RPMI7951 (cell line): ENCODE results near the gene TTC12. TPM values are rescaled to one million over a fixed set of nuclear protein-coding genes. Genes with fewer than 3 reads are reported as not detected.

ENCODE experiments used
- DNase-seq: peaks from one replicate; pipeline ENCODE4 v3.0.0-alpha.2; 2012; ENCODE audit warnings: low read depth
- total RNA-seq: library from RNA; depleted of rRNA; stranded (reverse); fragments of >200 nt; shearing (Covaris generic); gene quantifications from 2 replicates; pipeline ENCODE4 v1.2.3, GENCODE V29; 2014

The TTC12 gene
- total RNA-seq, 1 experiment from 2014 or later, result 16.3 TPM

DNA sequence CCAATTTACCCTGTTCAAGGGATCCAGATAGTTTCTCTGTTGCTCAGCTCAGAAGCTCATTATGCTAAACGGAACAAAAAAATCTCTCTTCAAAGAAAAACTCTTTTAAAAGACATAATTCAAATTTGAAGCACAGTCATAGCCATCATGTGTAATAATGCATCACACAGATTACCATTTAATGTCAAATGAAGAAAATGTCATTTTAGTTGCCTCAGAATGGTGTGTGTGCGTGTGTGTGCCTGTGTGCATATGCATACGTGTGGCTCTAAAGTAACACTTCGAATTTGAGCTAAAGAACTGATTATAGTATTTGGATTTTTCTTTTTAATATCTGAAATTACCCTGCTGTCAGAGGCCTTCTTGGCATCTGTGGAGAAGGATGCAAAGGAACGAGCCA lies 9.9 kb downstream of the TTC12 start:
- DNase-seq, result no peak

DNA sequence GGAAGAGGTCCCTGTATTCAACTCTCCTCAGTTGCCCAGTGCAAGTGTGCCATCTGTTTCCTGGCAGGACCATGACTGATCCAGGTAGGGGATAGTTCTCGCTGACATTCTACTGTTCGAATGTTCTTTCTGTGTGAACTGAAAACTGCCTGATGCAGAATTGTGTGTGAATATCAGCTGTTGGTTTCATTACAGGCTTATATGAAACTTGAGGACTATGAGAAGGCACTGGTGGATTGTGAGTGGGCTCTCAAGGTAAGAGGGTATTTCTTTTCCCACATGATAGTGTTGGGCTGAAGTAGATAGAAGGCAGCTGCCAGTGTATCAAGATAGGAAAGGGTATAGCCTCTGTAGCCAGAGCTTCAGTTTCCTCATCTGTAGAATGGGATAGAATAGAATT lies 15.3 kb downstream of the TTC12 start:
- DNase-seq, result no peak

DNA sequence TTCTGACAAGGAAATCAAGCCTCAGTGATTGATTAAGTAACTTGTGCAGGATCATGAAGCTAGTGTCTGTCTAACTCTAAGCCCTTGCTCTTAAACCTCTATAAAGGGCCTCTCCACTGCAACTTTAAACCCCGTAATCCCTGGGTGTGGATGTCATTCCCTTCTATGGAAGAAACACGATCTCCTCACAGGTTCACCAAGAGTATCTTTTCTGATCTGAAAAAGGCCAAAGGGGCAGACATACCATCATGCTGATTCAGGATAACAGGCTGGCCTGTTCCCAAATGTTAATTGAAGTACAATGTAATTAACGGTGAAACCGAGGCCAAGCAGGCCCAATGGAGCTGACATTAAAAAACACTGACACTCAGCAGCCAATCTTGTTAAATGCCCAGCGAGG lies 17.1 kb downstream of the TTC12 start:
- no peak for DNase-seq

DNA sequence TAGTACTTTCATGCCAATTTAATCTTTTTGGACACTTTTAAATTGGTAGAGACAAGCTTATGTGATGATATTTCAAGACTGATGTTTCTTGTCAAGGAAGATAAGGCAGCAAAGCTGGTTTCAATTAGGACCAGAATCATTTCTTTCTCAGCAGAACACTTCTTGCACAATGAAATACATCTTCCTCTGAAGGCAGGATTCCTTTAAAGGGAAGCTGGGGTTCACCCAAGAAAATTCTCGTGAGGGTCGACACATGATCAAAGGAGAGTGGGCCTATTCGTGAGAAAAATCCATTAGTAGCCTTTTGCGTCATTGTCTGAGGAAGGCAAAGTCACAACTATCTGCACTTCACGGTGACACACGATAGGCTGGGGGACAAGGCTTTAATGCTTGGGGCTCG lies 17.6 kb downstream of the TTC12 start:
- DNase-seq, result no peak

DNA sequence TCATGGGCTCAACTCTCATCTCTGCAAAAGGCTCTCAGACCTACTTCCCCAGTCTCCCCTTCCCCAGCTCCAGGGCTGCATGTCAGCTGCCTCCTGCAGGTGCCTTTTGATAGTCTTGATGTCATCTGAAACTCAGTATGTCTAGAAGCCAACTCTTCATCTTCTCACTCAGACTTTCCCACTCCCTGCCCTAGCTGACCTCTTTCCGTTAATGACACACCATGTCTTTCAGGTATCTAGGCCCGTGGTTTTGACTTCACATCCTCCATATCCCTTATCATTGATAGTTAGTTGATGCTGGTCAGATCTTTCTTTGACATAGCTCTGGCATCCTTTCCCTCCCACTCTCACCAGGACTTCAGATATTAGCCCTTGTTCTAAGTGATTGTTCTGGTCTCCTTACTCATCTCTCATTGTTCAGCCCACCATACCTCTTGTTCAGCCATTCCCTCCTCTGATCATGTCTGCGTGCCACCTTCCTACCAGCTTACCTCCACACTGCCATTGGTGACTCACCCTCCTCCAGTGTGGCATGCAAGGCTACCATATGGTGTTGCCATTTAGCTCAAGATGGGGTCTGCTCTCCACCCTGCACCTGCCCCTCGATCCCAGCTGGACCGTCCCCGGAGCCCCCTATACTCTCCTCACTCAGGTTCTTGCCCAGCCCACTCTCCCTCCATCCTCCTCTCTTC lies 18.4 kb downstream of the TTC12 start:
- DNase-seq, result no peak

DNA sequence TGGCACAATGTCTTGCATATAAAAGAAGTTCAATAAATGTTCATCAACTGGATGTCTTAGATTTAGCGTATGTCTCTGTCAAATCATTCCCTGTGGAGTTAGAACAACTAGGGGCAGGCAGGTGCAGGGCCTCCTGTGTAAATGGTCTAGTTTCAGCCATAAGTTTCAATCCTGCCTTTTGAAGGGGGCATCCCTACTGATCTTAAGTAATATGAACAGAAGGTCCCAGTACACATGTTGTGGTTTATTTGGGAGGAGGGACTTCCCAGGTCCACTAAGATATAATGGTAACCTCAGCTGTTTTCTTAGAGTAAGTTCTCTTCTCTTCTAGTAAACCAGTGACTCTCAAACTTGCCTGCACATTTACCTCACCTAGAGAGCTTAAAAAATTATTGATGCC lies 19.8 kb downstream of the TTC12 start:
- no peak for DNase-seq

DNA sequence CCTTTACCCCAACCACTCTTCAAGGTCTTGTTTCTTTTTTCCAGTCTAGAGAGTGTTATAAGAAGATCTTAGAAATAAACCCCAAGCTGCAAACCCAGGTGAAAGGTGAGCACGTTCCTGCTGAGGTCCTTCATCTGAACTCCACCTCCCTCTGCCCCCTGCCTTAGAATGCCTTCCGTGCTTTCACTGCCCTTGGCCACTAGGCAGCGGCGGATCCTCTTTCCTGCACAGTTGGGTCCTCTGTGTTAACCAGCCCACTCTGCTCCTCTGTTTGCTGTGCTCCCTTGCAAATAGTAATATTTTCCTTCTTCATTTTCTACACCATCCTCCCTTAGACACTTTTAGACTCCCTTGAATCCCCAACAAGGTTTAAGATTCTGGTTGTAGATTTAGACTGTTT lies 24.3 kb downstream of the TTC12 start:
- DNase-seq, result no peak

DNA sequence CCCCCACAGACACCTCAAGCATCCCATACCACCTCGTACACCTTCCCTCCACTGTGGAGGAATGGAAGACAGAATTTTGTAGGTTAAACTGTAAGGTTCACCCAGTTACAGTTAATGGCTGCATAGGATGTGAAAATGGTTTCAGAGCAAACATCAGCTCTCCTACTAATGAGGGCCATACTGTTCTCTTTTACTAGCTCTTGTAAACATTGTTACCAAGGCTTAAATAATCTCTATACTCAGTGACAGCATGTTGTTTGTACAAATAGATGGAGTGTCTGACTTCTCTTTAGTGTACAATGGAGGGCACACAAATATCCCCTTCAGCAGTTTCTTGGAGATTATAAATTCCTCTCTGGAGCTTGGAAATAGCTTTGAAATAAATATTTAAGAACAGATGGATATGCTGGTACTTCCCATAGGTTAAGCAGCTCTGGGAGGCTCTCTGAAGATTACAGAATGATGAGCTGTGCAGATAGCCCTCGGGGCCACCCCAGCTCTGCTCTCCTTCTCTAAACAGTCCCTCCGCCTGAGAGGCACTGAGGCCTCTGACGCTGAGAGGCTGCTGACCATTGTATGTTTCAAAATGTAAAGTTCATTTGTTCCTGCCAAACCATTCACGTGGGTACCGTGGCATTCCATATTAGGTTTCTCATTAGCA lies 25.7 kb downstream of the TTC12 start:
- no peak for DNase-seq

DNA sequence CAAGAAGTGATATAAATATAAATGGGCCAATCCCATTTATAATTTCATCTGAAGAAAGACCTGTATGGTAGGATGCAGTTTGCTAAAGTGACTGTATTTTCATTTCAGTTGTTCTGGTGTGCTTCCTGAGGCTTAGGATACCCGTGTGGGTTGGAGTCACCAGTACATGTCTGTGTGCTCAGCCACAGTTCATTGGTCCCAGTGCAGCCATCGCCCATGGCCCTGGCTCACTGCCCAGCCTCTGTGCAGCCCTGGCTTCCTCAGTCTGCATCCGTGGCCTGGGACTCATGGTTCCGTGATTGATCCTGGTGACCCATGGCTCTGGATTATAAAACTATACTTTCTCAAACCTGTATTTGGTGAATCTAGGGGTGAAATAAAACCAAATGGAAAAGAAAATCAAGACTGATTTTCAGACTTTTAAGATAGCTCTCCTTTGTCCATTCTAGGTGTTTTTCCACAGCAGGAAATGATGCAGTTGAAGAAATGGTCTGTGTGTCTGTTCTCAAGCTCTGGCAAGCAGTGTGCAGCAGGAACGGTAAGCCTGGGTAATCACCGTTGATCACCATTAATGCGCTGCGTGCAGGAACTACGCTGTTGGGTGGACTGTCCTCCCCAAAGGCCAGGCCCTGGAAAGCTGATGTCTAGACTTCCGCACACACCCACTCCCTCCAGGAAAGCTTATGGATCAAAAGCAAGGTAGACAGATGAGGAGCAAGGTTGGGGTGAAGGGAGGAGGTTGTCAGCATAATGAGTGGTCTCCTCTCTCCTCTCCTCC lies 27.2 kb downstream of the TTC12 start:
- DNase-seq, result no peak

DNA sequence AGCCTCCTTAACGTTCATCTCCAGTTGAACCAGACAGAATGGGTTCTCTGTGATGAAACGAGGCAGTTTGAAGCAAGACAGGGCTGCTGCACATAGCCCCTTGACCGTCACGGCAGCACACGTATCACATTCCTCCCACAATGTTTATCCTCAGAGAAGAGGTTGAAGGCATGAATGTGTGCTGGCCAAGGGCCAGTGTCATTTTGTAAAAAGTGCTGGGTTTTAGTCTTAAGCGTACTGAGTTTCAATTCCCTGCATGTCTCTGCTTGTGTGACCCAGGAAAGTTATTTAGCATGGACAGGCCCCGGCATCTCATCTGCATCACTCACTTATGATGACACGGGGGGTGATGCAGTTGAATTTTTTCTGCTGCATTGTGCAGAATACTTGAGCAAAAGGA lies 31.6 kb downstream of the TTC12 start:
- DNase-seq, result no peak

DNA sequence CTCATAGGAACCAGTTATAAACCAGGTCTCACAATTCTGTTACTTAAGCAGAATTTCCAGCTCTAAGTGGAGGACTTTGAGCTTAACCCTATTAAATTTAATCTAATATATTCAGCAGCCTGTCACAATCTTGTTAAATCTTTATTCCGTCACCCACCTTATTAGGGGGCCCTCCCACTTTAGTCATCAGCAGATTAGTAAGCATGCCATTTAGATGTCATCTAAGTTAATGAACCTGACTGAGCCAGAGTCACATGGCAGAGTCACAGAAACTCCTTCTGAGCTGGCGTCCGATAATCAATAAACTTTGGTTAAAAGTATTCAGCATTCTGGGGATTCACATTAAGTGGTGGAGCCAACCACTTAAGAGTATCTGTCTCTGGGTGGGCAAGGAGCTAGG lies 35.1 kb downstream of the TTC12 start:
- no peak for DNase-seq

DNA sequence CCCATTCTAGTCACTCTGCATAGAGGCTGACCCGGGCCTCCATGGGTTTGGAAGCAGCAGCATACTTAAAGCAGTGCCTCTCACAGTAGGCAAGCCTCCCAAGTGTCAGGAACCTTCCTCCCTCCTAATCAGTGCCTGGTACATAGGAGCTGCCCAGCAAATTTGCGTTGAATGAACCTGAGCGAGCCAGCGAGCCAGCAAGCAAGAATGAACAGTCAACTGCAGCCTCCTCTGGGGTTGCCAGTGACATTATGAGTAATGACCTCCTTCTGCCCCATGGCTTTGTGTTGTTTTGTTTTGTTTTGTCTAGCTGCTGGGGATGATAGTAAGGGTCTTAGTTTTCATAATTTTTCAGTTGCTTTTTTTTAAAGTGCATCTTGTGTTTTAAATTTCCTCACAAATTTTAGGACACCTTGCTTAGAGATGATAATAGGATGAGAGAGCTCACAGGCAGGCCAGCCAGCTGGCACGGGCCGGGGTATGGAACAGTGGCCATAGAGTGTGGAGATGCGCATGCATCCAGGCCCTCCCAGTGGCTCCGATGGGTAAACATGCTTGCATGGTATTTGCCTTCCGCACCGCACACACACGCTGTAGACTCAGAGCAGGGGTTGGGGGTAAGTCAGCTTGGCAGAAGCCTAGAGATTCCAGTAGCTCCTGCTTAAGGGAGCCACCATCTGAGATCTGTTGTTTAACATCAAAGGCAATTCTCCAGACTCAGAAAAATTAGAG lies 36.1 kb downstream of the TTC12 start:
- no peak for DNase-seq

DNA sequence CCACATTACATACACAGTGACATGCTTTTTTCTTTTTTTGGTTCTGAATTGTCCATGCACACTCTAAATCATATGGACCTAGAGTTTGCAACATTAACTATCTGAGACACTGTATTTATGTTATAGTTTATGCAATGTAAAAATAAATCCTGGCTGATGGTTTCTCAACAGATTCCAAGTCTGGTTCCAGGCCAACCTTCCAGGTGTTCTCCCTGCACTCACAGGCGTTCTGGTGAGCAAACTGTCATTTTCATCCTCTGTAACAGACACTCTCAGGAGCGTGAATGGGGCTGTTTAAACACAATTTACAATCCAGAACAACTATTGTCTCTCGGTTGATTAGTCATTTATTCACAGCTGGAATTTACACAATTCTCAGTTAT lies 36.7 kb downstream of the TTC12 start:
- DNase-seq, result no peak

DNA sequence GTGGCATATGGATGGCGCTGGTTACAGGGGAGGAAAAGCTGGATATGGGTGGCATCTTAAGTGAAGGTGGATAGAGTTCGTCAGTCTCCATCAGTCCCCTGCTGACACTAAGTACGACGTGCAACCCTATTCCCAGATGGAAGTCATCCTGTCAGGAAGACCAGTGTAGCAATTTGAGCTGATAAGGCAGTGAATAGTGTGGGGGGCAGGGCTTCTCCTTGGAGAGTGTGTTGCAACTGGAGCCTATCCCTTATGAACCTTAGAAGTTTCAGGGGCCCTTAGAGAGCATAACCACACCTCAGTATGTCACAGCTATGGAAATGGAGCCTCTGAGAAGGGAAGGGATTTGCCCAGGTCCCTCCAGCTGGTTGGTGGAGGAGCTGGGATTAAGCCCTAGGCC lies 37.1 kb downstream of the TTC12 start:
- no peak for DNase-seq

DNA sequence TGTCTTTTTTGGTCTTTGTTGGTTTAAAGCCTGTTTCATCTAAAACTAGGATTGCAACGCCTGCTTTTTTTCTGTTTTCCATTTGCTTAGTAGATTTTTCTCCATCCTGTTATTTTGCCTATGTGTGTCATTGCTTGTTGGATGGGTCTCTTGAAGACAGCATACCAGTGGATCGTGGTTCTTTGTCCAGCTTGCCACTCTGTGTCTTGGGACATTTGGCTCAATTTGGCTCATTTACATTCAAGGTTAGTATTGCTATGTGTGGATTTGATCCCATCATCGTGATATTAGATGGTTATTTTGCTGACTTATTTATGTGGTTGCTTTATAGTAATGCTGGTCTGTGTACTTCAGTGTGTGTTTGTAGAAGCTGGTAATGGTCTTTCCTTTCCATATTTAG lies 41.8 kb downstream of the TTC12 start:
- no peak for DNase-seq

DNA sequence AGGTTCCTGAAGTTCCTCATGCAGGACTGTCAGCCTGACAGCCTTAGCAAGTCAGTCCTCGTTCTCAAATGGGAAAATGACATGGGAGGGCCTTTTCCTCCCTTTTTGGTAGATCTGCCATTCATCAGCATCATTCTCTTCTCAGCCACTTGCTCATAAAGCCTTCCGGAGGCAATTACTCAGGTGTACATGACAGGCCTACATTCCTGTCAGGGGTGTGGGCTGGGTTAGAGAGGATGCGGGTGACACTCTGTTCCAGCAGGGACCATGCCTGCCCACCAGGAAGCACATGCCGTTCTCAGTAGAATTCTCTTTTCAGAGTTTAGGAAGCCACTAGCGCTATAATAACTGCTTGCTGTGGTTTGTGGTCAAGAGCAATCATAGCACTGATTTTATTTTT lies 49.0 kb downstream of the TTC12 start:
- DNase-seq, result no peak

DNA sequence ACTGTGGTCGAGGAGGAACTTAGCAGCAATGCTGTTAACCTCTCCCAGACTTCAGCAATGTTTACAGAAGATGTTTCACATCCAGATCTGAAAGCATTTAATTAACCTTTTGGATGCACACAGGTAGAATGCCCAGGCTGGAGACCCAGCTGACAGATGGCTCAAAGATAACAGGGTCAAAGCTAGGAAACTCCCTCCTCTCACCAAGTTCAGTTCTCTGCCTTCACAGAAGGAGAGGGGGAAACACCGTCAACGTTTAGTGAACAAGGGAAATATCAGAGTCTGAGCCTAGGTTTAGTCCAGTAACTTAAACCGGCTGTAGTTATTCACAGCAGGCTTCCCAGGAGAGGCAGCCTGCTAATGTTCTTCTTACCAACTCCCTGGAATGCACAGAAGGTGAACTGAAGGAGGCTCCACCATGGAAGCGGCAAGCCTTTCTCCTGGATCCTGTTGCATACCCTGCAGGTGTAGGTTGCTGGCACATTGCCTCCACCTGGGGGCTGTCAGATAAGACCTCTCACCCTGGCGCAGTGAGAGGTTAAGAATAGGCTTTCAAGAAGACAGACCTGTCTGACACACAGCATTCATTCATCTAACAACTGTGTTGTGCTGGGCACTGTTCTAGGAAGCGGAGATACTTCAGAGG lies 49.7 kb downstream of the TTC12 start:
- no peak for DNase-seq

DNA sequence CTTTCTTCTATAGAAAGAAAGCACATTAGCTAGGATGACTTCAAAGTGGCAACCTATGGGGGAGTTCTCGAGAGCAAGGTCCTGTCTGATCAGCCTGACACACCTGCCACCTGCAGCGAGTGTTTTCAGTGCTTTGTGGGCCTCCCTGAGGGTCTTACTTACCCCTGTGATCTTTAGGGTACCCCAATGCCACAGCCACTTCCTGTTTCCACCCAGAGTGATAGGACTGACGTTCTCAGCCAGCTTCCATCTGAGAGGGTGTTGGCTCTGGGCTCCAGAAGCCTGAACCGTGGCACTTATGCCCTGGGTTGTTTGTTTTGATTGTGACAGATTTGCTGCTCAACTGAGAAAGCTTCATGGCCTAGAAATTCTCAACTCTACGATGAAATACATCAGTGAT lies 51.5 kb downstream of the TTC12 start:
- no peak for DNase-seq

DNA sequence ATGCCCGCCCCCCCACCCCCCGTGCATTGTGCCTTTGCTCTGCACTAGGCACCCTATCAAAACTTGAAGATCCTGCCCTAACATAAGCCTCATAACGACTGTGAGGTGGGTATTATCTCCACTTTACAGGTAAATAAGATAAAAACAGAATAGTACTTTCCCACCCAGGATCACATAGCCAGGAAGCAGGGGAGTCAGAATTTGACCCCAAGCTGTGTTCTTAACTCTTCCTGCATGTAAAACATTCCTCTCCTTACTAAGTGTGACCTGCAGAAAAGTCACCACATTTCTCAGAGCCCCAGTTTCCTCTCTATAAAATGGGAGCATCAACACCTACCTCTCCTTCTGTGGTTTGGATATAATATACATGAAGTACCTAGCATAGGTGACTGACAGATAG lies 55.0 kb downstream of the TTC12 start:
- no peak for DNase-seq

DNA sequence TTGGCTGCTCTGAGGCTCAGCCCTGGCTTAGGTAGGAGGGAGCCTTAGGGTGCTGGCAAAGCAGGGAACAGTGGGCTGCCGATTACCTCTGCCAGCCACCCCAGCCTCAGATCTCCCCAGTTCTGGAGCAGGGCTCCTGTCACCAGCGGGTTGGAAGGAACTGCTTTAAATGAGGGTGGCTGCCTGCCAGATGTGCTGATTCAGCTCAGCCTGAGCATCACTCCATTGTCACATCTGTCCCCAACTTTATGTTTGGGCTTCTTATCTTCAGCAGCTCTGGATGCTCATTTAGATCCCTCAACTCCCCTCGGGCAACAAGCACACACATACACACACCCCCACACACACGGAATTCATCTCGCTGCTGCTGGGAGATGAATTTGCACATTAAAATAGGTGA lies 56.3 kb downstream of the TTC12 start:
- peak; percentile 31 for DNase-seq

DNA sequence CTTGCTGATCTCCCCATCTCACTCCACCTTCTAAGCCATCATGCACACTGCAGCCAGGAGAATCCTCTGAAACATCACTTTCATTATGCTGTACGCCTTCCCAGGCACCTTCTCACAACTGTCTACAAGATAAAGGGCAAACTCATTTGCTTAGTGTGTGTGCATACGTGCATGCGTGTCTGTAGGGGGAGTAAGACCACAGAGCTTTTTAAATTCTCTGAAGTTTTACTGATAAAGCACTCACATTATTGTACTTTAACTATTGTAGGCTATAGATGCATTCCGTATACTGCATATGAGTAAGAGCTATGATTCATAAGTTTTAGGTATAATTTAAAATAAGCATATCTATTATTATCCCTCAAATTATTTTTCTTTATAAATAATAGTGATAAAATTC lies 57.9 kb downstream of the TTC12 start:
- DNase-seq, result peak; percentile 24

DNA sequence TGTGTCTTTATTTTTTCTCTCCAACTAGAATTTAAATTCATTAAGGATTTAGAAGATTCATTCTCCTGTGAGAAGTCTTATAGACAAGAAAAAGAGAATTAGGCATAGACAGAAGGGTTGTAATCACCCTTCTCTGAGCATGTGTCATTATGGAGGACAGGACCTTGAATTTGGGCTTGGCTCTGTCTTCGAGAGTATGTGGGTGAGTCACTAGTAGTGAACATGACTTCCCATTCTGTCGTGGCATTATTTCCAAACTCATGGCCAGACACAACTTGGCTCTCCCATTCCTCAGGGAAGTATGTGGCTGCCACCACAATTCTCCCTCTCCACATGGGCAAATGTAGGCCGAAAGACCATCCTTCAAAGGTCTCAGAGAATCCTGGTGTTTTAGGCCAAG lies 58.9 kb downstream of the TTC12 start:
- peak; percentile 80 for DNase-seq
